ENCODE data around the gene RGS12. TPM values are rescaled to one million over a fixed set of nuclear protein-coding genes. Genes with fewer than 3 reads are reported as not detected.

The RGS12 gene
- total RNA-seq, 1 experiment from 2014 or later = 16.9 TPM

- Histone ChIP-seq H2BK12ac (ENCODE audit: insufficient read length, low read depth, low read length) (no peak overlapping the region), H3K4ac (ENCODE audit: low read depth, low read length) (no peak overlapping the region), H3K14ac (ENCODE audit: insufficient read depth, low read length) (no peak overlapping the region), H3K56ac (ENCODE audit: insufficient read length, low read depth, low read length) (no peak overlapping the region), H3K4me2 (ENCODE audit: insufficient read depth, insufficient read length, low read length) (no peak overlapping the region), H3K27me3 (ENCODE audit: insufficient read depth, low read length) (no peaks in the 10 kb centered on the region), H2AK5ac (ENCODE audit: insufficient read length, low read length) (no peak overlapping the region), H2BK120ac (ENCODE audit: low read depth, low read length, poor library complexity, severe bottlenecking) (no peak overlapping the region), H3K79me2 (ENCODE audit: insufficient read depth, low read length) (no peaks in the 10 kb centered on the region), H4K20me1 (ENCODE audit: control insufficient read depth, insufficient read depth, insufficient read length) (no peaks in the 10 kb centered on the region), H3K27ac (ENCODE audit: insufficient read length, low read depth, low read length) (no peak overlapping the region), H3K18ac (ENCODE audit: insufficient read length, low read depth, low read length) (no peak overlapping the region), H2BK20ac (ENCODE audit: low read depth, low read length, poor library complexity, severe bottlenecking) (no peak overlapping the region), H3K23me2 (ENCODE audit: insufficient read length, low read depth, low read length, poor library complexity, severe bottlenecking) (no peaks in the 10 kb centered on the region), H4K8ac (replicated peaks; ENCODE audit: insufficient read length, low read depth, low read length) (no peak overlapping the region), H4K5ac (ENCODE audit: insufficient read length, low read depth, low read length) (no peak overlapping the region), H2BK5ac (ENCODE audit: insufficient read length, low read length) (no peak overlapping the region), H3K9ac (ENCODE audit: extremely low read depth, insufficient read length, low read length) (no peak overlapping the region), H2BK15ac (ENCODE audit: low read depth, low read length) (no peak overlapping the region), H3K23ac (ENCODE audit: insufficient read length, low read depth, low read length) (no peak overlapping the region), H3K4me1 (ENCODE audit: insufficient read depth, low read length) (no peaks in the 10 kb centered on the region), H4K91ac (ENCODE audit: insufficient read length, low read depth, low read length) (no peak overlapping the region), H3K79me1 (ENCODE audit: insufficient read depth, low read depth, low read length, poor library complexity, severe bottlenecking) (no peaks in the 10 kb centered on the region), H3K9me3 (ENCODE audit: control insufficient read depth, low read depth, low read length) (no peaks in the 10 kb centered on the region), H2AFZ (ENCODE audit: low read length) (no peak overlapping the region), H3T11ph (ENCODE audit: low read length) (no peak overlapping the region)
- no peak for TF ChIP-seq CTCF (conservative IDR thresholded peaks at IDR 0.05)
- DNase-seq = no peak
- Mint-ChIP-seq H3K27me3 (ENCODE audit: low read depth) (no peaks in the 10 kb centered on the region; the same call in 1 of the 2 replicates), H3K4me3 (no peak overlapping the region), H3K36me3 (ENCODE audit: insufficient read depth in 1 of 3, low read depth in 3 of 3) (peaks cover 0 to 2% (median 0%) of the 10 kb centered on the region in 3 experiments; a peak in 2 of 7 replicates), H3K9me3 (no peaks in the 10 kb centered on the region; a peak in 1 of 5 replicates), H3K4me1 (peaks cover 2 to 5% of the 10 kb centered on the region in 2 experiments; a peak in 1 of 4 replicates), H3K27ac (peak overlapping the region in 1 of 3 experiments; percentile 28; a peak in 1 of 7 replicates)
- WGBS (ENCODE audit: extremely low coverage, insufficient read length, low lambda C conversion rate) = no CpG with 5 or more reads among the region's 7 CpGs
Measured at GRCh38 chr4:3335982-3336381, 43.2 kb downstream of the RGS12 start.

Measured in H9 (cell line).